Heart left ventricle (tissue), 16 donors: Measurements from ENCODE around the gene DRC7. TPM values are rescaled to one million over a fixed set of nuclear protein-coding genes. Genes with fewer than 3 reads are reported as not detected.

Source experiments
- ATAC-seq, 4 donors: fragments of 200-7000 bp; cut with Tn5 transposase; one replicate each; pipeline ENCODE4 v1.9.1; 2020 to 2022; ENCODE audit warnings: moderate library complexity in 4 of 4, mild to moderate bottlenecking in 3 of 4, moderate number of reproducible peaks in 1 of 4
- DNase-seq, 5 donors: peaks; one replicate each; pipeline ENCODE4 v3.0.0-alpha.2; 2020
- H3K27ac ChIP-seq, 12 donors: fragments of 200-600 bp; sonication (generic) in 4 of 12; one replicate each; pipeline versions ENCODE4 v1.5.0 to v1.8.0; 2016 to 2022; ENCODE audit warnings: mild to moderate bottlenecking in 2 of 12
- H3K27me3 ChIP-seq, 9 donors: fragments of 200-600 bp; sonication (generic) in 2 of 9; one replicate each; pipeline versions ENCODE4 v1.5.1 to v1.8.0; 2016 to 2022; ENCODE audit warnings: mild to moderate bottlenecking in 3 of 9
- H3K36me3 ChIP-seq, 9 donors: fragments of 200-600 bp; sonication (generic) in 2 of 9; one replicate each; pipeline versions ENCODE4 v1.5.0 to v1.8.0; 2018 to 2022; ENCODE audit warnings: mild to moderate bottlenecking in 2 of 9
- H3K4me1 ChIP-seq, 12 donors: fragments of 200-600 bp; sonication (generic) in 4 of 12; one replicate each; pipeline versions ENCODE4 v1.5.0 to v1.8.0; 2016 to 2022; ENCODE audit warnings: mild to moderate bottlenecking in 3 of 12
- H3K4me3 ChIP-seq, 12 donors: fragments of 200-600 bp; sonication (generic) in 4 of 12; one replicate each; pipeline versions ENCODE4 v1.5.0 to v1.8.0; 2017 to 2022; ENCODE audit warnings: mild to moderate bottlenecking in 9 of 12, moderate library complexity in 4 of 12
- H3K9me3 ChIP-seq, 12 donors: fragments of 200-600 bp; sonication (generic) in 4 of 12; one replicate each; pipeline versions ENCODE4 v1.5.0 to v1.8.0; 2016 to 2022; ENCODE audit warnings: mild to moderate bottlenecking in 1 of 12
- CTCF ChIP-seq, 12 donors: fragments of 200-600 bp; sonication (generic) in 4 of 12; IDR thresholded peaks; one replicate each; pipeline versions ENCODE4 v1.5.0 to v1.8.0; 2018 to 2022; ENCODE audit warnings: antibody characterized with exemption in 12 of 12, mild to moderate bottlenecking in 5 of 12
- POLR2A ChIP-seq, 2 donors: fragments of 450-650 bp; IDR thresholded peaks; one replicate each; pipeline ENCODE4 v1.6.1; 2017; ENCODE audit warnings: antibody characterized with exemption in 2 of 2, mild to moderate bottlenecking in 2 of 2, moderate library complexity in 2 of 2
- WGBS, 4 donors: extraction: QIAGEN DNeasy Blood & Tissue Kit in 2 of 4; methylation state at CpG; one replicate each; pipeline versions ENCODE4 v1.1.5 to v1.1.7; 2013 to 2018; 5-methylcytosine and 5-hydroxymethylcytosine counted together
- intact Hi-C, 10 donors: fragments of 100-400 bp; cut with DNase I; formaldehyde crosslinking; loops; one replicate each; pipeline versions ENCODE4 v1.11.1 to v1.14.2; 2022
- polyA plus RNA-seq, 2 donors: library from polyadenylated mRNA; stranded (reverse); fragments of 200-250 nt; gene quantifications; one replicate each; pipeline ENCODE4 v1.2.3, GENCODE V29; 2013
- total RNA-seq, 9 donors: library from RNA; depleted of rRNA in 2 of 9; stranded (reverse); fragments of >200 nt in 2 of 9; fragmentation: NEBNext Ultra II Directional in 3 of 9; extraction: Animal tissue kit (Norgen Biotek cat#: 25700) in 3 of 9; gene quantifications; one replicate each; pipeline versions ENCODE4 v1.1.0 to v1.2.4, GENCODE V29; 2016 to 2023
- donor health status: ischemic (EF 13 %, LVEDD 7.1; RV severe dilation, severe dysfunction).
- donor health status: healthy with polysubstance abuse.
- donor health status: DM: no; HTN: yes; CAD: no.
- donor health status: DM: no; HTN: no; CAD: no.
- donor health status: ischemic (EF 25% LVEDD 6.9; RV normal size, moderate dysfunction).
- donor health status: ischemic (EF 25% LVEDD 5.7; RV mildly dilated, moderate dysfunction).
- donor health status: healthy.
- donor health status: DM: yes; HTN: yes; CAD: no.
- donor health status: ischemic (EF 35%, LVEDD 5.7; RV mildly dilated, moderate dysfunction).
- donor health status: nonischemic (EF 11% LVEDD 7.7; RV severe dilation, severe dysfunction).
- donor health status: DM: yes; HTN: yes; CAD: no.
- donor health status: PGD.
- donor health status: ischemic (EF 29% LVEDD 5.4; RV normal size, mild dysfunction).
- donor health status: nonischemic (EF 23%, LVEDD 6.1; RV moderate dilation, normal function).

DRC7 gene
- total and polyA plus RNA-seq, 11 donors, result 0.29 TPM; not detected in 10

GRCh38 chr16:57751539-57752202 is 57.1 kb downstream of the DRC7 start:
- DNase-seq (peak in 2 of 5 donors; percentile 17 to 51), ATAC-seq (no peak)
- no peaks in the 10 kb centered on the region for H3K27me3 ChIP-seq
- intact Hi-C loops, result loop anchor here in 2 of 10 donors (10.0 kb wide), 2 partner anchors 243 to 253 kb away; partner anchors contain the start of genes USB1 (in 1 of the 2) and ZNF319 (in 1 of the 2)
- no peak overlapping the region for H3K4me3 ChIP-seq
- TF ChIP-seq POLR2A (IDR thresholded peaks at IDR 0.05) (no peak), CTCF (IDR thresholded peaks at IDR 0.05) (no peak)
- H3K4me1 ChIP-seq, result peaks cover 0 to 3% (median 0%) of the 10 kb centered on the region in 12 donors
- no peak overlapping the region for H3K27ac ChIP-seq
- H3K9me3 ChIP-seq, result no peaks in the 10 kb centered on the region
- whole genome bisulfite sequencing, 4 donors, result 84 to 90% (median 88%) methylated on average over 17 to 26 of the region's 26 CpGs
- H3K36me3 ChIP-seq, result peaks cover 0 to 44% (median 5%) of the 10 kb centered on the region in 9 donors

GRCh38 chr16:57752203-57752580 is 57.6 kb downstream of the DRC7 start:
- 80 to 85% (median 81%) methylated on average over 3 to 6 of the region's 6 CpGs for WGBS, 4 donors
- peaks cover 0 to 44% (median 5%) of the 10 kb centered on the region in 9 donors for H3K36me3 ChIP-seq
- H3K27me3 ChIP-seq, result no peaks in the 10 kb centered on the region
- no peaks in the 10 kb centered on the region for H3K9me3 ChIP-seq
- ATAC-seq (no peak), DNase-seq (peak in 1 of 5 donors; percentile 54)
- intact Hi-C loops, result loop anchor here in 2 of 10 donors (10.0 kb wide), 2 partner anchors 243 to 253 kb away; partner anchors contain the start of genes USB1 (in 1 of the 2) and ZNF319 (in 1 of the 2)
- TF ChIP-seq CTCF (IDR thresholded peaks at IDR 0.05), result no peak
- no peak for TF ChIP-seq POLR2A (IDR thresholded peaks at IDR 0.05)
- no peak overlapping the region for H3K27ac ChIP-seq
- H3K4me1 ChIP-seq, result peaks cover 0 to 7% (median 1%) of the 10 kb centered on the region in 12 donors
- no peak overlapping the region for H3K4me3 ChIP-seq

GRCh38 chr16:57752581-57753447 is 58.2 kb downstream of the DRC7 start:
- H3K27me3 ChIP-seq, result no peaks in the 10 kb centered on the region
- TF ChIP-seq CTCF (IDR thresholded peaks at IDR 0.05) (no peak), POLR2A (IDR thresholded peaks at IDR 0.05) (no peak)
- 89 to 94% (median 91%) methylated on average over 18 to 44 of the region's 44 CpGs for WGBS, 4 donors
- peak in 2 of 5 donors; percentile 19 to 48 for DNase-seq
- no peak overlapping the region for H3K27ac ChIP-seq
- peaks cover 0 to 46% (median 5%) of the 10 kb centered on the region in 9 donors for H3K36me3 ChIP-seq
- intact Hi-C loops, result loop anchor here in 2 of 10 donors (10.0 kb wide), 2 partner anchors 242 to 252 kb away; partner anchors contain the start of genes USB1 (in 1 of the 2) and ZNF319 (in 1 of the 2)
- ATAC-seq, result no peak
- no peak overlapping the region for H3K4me3 ChIP-seq
- peaks cover 0 to 13% (median 7%) of the 10 kb centered on the region in 12 donors for H3K4me1 ChIP-seq
- H3K9me3 ChIP-seq, result no peaks in the 10 kb centered on the region
